HCT116 (cell line): ENCODE results near the gene LGALS4.
"Not testable (repeated sequence)": the region's sequence is repeated elsewhere in the genome, so short reads cannot be mapped to it uniquely, and the experiment has no call there.

Source experiments
- EGR1 ChIP-seq: IDR thresholded peaks from 2 replicates; pipeline ENCODE4 v1.6.1; 2012; ENCODE audit warnings: low read depth
- EZH2 ChIP-seq: fragments of 200-600 bp; sonication (generic); IDR thresholded peaks from 2 replicates; pipeline ENCODE4 v1.6.1; 2017; ENCODE audit warnings: antibody characterized with exemption, mixed run types
- FOSL1 ChIP-seq: IDR thresholded peaks from 2 replicates; pipeline ENCODE4 v1.6.1; 2012; ENCODE audit warnings: low read depth
- JUND ChIP-seq: IDR thresholded peaks from 2 replicates; pipeline ENCODE4 v1.6.1; 2012
- POLR2A ChIP-seq: IDR thresholded peaks from 2 replicates; pipeline ENCODE4 v1.7.0; 2011; ENCODE audit warnings: borderline replicate concordance; ENCODE audit not compliant: insufficient read depth, insufficient read length; ENCODE audit errors: extremely low read depth
- POLR2AphosphoS5 ChIP-seq: IDR thresholded peaks from 2 replicates; pipeline ENCODE4 v1.6.1; 2011; ENCODE audit warnings: mild to moderate bottlenecking, low read depth, low read length, moderate library complexity
- SIN3A ChIP-seq: IDR thresholded peaks from 2 replicates; pipeline ENCODE4 v1.6.1; 2012; ENCODE audit warnings: low read depth
- ZNF274 ChIP-seq: fragments of 200-500 bp; sonication (Bioruptor generic); IDR thresholded peaks from 2 replicates; pipeline ENCODE4 v1.6.1; 2014; ENCODE audit warnings: mild to moderate bottlenecking, low read depth, low read length, inconsistent platforms
- TF ChIP-seq, protein P1 (sequence below): IDR thresholded peaks from 2 replicates; pipeline ENCODE4 v1.6.1; 2012; ENCODE audit warnings: low read depth
- TF ChIP-seq, protein P2 (sequence below), 3 experiments: fragments of 200-600 bp in 1 of 3; sonication (generic) in 1 of 3; IDR thresholded peaks in 2 of 3; conservative IDR thresholded peaks in 1 of 3; 2 replicates each; pipeline ENCODE4 v1.5.1; 2012 to 2017; ENCODE audit warnings: low read depth in 2 of 3, low read length in 2 of 3, antibody characterized with exemption in 1 of 3, borderline replicate concordance in 1 of 3, control low read depth in 1 of 3, mild to moderate bottlenecking in 1 of 3, mixed read lengths in 1 of 3, mixed run types in 1 of 3, moderate library complexity in 1 of 3; ENCODE audit not compliant: insufficient read depth in 1 of 3
- TF ChIP-seq, protein P3 (sequence below): IDR thresholded peaks from 2 replicates; pipeline ENCODE4 v1.6.1; 2012

DNA sequence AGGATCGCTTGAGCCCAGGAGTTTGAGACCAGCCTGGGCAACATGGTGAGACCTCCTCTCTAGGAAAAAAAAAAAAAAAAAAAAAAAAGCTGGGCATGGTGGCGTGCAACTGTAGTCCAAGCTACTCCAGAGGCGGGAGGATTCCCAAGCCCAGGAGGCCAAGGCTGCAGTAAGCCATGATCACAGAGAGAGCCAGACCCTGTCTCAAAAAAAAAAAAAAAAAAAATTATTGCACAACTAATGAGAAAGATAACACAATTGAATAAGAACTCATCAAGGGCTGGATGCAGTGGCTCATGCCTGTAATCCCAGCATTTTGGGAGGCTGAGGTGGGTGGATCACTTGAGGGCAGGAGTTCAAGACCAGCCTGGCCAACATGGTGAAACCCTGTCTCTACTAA is 26.7 kb downstream of the LGALS4 start:
- TF ChIP-seq, protein P1, sequence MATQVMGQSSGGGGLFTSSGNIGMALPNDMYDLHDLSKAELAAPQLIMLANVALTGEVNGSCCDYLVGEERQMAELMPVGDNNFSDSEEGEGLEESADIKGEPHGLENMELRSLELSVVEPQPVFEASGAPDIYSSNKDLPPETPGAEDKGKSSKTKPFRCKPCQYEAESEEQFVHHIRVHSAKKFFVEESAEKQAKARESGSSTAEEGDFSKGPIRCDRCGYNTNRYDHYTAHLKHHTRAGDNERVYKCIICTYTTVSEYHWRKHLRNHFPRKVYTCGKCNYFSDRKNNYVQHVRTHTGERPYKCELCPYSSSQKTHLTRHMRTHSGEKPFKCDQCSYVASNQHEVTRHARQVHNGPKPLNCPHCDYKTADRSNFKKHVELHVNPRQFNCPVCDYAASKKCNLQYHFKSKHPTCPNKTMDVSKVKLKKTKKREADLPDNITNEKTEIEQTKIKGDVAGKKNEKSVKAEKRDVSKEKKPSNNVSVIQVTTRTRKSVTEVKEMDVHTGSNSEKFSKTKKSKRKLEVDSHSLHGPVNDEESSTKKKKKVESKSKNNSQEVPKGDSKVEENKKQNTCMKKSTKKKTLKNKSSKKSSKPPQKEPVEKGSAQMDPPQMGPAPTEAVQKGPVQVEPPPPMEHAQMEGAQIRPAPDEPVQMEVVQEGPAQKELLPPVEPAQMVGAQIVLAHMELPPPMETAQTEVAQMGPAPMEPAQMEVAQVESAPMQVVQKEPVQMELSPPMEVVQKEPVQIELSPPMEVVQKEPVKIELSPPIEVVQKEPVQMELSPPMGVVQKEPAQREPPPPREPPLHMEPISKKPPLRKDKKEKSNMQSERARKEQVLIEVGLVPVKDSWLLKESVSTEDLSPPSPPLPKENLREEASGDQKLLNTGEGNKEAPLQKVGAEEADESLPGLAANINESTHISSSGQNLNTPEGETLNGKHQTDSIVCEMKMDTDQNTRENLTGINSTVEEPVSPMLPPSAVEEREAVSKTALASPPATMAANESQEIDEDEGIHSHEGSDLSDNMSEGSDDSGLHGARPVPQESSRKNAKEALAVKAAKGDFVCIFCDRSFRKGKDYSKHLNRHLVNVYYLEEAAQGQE, result not testable (repeated sequence)
- TF ChIP-seq, protein P2, sequence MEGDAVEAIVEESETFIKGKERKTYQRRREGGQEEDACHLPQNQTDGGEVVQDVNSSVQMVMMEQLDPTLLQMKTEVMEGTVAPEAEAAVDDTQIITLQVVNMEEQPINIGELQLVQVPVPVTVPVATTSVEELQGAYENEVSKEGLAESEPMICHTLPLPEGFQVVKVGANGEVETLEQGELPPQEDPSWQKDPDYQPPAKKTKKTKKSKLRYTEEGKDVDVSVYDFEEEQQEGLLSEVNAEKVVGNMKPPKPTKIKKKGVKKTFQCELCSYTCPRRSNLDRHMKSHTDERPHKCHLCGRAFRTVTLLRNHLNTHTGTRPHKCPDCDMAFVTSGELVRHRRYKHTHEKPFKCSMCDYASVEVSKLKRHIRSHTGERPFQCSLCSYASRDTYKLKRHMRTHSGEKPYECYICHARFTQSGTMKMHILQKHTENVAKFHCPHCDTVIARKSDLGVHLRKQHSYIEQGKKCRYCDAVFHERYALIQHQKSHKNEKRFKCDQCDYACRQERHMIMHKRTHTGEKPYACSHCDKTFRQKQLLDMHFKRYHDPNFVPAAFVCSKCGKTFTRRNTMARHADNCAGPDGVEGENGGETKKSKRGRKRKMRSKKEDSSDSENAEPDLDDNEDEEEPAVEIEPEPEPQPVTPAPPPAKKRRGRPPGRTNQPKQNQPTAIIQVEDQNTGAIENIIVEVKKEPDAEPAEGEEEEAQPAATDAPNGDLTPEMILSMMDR (IDR thresholded peaks at IDR 0.05 in 2 of 3, conservative IDR thresholded peaks at IDR 0.05 in 1 of 3; ENCODE audit: borderline replicate concordance in 1 of 3, insufficient read depth in 1 of 3, low read depth in 2 of 3, low read length in 2 of 3), result not testable (repeated sequence)
- TF ChIP-seq EZH2, EGR1, POLR2AphosphoS5, POLR2A, JUND, SIN3A, FOSL1, ZNF274: not testable (repeated sequence)
- TF ChIP-seq, protein P3, sequence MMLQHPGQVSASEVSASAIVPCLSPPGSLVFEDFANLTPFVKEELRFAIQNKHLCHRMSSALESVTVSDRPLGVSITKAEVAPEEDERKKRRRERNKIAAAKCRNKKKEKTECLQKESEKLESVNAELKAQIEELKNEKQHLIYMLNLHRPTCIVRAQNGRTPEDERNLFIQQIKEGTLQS, result not testable (repeated sequence)
